Calu3 (cell line): ENCODE data around the gene DUSP10. TPM values are rescaled to one million over a fixed set of nuclear protein-coding genes. Genes with fewer than 3 reads are reported as not detected.

Experiments
- BruUV-seq: library from RNA; stranded (reverse); fragments of 400-500 nt; replicated peaks from 2 replicates; lab custom pipeline; 2021; lab: Mats Ljungman, UMichigan
- CTCF ChIA-PET: fragments of 300-600 bp; sonication (Branson Sonifier 250); formaldehyde crosslinking; loops from one replicate; lab custom pipeline; 2022; ENCODE audit warnings: antibody characterized with exemption; lab: Charles Lee
- DNase-seq: peaks from one replicate; pipeline ENCODE4 v3.0.0; 2022
- H3K27ac Mint-ChIP-seq: one replicate; pipeline ENCODE4 v1.8.0; 2022; ENCODE audit warnings: mixed read lengths; ENCODE audit not compliant: unreplicated experiment
- H3K27me3 Mint-ChIP-seq: one replicate; pipeline ENCODE4 v1.8.0; 2022; ENCODE audit warnings: mixed read lengths; ENCODE audit not compliant: unreplicated experiment
- H3K36me3 Mint-ChIP-seq: one replicate; pipeline ENCODE4 v1.8.0; 2022; ENCODE audit warnings: mild to moderate bottlenecking, moderate library complexity, mixed read lengths; ENCODE audit not compliant: insufficient read depth, unreplicated experiment
- H3K4me1 Mint-ChIP-seq: one replicate; pipeline ENCODE4 v1.8.0; 2022; ENCODE audit warnings: mild to moderate bottlenecking, low read depth, mixed read lengths; ENCODE audit not compliant: unreplicated experiment
- H3K4me3 Mint-ChIP-seq: one replicate; pipeline ENCODE4 v1.8.0; 2022; ENCODE audit warnings: mild to moderate bottlenecking, low read depth, moderate library complexity, mixed read lengths; ENCODE audit not compliant: unreplicated experiment
- H3K9me3 Mint-ChIP-seq: one replicate; pipeline ENCODE4 v1.8.0; 2022; ENCODE audit warnings: low read depth, mixed read lengths; ENCODE audit not compliant: unreplicated experiment
- intact Hi-C: fragments of 100-400 bp; cut with micrococcal nuclease; formaldehyde crosslinking; loops from one replicate; pipeline ENCODE4 v1.10.0; 2022; ENCODE audit not compliant: unreplicated experiment
- total RNA-seq: library from RNA; stranded (reverse); gene quantifications from 2 replicates; pipeline ENCODE4 v1.2.3, GENCODE V29; 2022
- TF ChIP-seq, protein P1 (sequence below): fragments of 200-600 bp; IDR thresholded peaks from one replicate; pipeline ENCODE4 v1.8.0; 2022; ENCODE audit warnings: antibody characterized with exemption; ENCODE audit not compliant: unreplicated experiment

DUSP10 gene
- total RNA-seq, 1 experiment from 2014 or later, result 55.1 TPM

DNA sequence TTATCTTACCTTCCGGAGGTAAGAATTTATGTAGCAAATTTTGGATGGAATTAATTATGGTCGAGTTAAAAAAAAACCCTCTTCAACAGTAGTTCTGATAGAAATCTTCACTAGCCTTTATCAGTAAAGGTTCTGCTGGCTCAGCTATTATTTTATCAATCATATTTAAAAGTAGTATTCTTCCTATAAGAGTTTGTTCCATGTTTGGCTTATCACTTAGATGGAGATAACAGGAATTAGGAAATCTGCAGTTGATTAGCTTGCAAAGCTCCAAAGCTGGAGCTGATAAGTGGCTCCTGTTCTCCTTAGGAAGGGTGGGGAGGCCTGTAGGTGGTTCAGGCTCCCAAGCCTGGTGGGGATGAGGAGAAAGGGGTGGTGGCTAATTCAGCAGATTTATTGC is 31.5 kb upstream of the DUSP10 start:
- no peaks in the 10 kb centered on the region for H3K4me1 Mint-ChIP-seq
- CTCF ChIA-PET, result interaction anchor here (0.9 to 1.1 kb wide), 2 partner anchors 113 to 216 kb away, joined by 3 to 6 read pairs; no protein-coding TSS in a partner anchor

GRCh38 chr1:221772117-221772516 is 30.2 kb upstream of the DUSP10 start:
- TF ChIP-seq, protein P1, sequence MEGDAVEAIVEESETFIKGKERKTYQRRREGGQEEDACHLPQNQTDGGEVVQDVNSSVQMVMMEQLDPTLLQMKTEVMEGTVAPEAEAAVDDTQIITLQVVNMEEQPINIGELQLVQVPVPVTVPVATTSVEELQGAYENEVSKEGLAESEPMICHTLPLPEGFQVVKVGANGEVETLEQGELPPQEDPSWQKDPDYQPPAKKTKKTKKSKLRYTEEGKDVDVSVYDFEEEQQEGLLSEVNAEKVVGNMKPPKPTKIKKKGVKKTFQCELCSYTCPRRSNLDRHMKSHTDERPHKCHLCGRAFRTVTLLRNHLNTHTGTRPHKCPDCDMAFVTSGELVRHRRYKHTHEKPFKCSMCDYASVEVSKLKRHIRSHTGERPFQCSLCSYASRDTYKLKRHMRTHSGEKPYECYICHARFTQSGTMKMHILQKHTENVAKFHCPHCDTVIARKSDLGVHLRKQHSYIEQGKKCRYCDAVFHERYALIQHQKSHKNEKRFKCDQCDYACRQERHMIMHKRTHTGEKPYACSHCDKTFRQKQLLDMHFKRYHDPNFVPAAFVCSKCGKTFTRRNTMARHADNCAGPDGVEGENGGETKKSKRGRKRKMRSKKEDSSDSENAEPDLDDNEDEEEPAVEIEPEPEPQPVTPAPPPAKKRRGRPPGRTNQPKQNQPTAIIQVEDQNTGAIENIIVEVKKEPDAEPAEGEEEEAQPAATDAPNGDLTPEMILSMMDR, result no peak
- H3K27ac Mint-ChIP-seq, result no peak overlapping the region
- intact Hi-C loops, result no loop called here
- DNase-seq, result no peak
- H3K4me1 Mint-ChIP-seq, result no peaks in the 10 kb centered on the region
- CTCF ChIA-PET, result no interaction called here
- H3K9me3 Mint-ChIP-seq, result no peaks in the 10 kb centered on the region
- H3K36me3 Mint-ChIP-seq, result no peaks in the 10 kb centered on the region
- no peaks in the 10 kb centered on the region for H3K27me3 Mint-ChIP-seq
- no TSS peak for BruUV-seq
- no peak overlapping the region for H3K4me3 Mint-ChIP-seq

More for the DNA sequence above, 31.5 kb upstream of the DUSP10 start:
- H3K36me3 Mint-ChIP-seq, result no peaks in the 10 kb centered on the region
- intact Hi-C loops, result no loop called here
- H3K27ac Mint-ChIP-seq, result no peak overlapping the region
- no peak overlapping the region for H3K4me3 Mint-ChIP-seq
- BruUV-seq, result no TSS peak
- no peak for DNase-seq
- TF ChIP-seq, protein P1, result no peak
- H3K9me3 Mint-ChIP-seq, result no peaks in the 10 kb centered on the region
- no peaks in the 10 kb centered on the region for H3K27me3 Mint-ChIP-seq

- intact Hi-C loops, result no loop called here
- no peaks in the 10 kb centered on the region for H3K27me3 Mint-ChIP-seq
- BruUV-seq, result no TSS peak
These were observed 26.7 kb upstream of the DUSP10 start for GRCh38 chr1:221768444-221769066.

DNA sequence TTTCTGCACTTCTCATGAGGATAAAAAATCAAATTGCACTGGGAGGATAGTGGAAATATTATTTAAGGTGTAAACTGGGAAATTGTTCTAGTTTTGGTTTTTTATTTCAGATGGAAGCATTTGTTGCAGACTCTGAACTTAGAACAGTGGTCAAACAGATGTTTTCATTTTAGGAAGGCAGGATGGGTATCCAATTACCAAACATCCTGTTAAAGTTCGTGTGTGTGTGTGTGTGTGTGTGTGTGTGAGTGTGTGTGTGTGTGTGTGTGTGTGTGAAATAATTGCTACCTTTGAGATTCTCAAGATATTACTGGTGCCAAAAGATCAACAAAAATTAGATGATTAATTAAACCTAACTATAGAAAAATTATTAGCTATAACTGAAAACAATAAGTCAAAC is 24.3 kb upstream of the DUSP10 start:
- Mint-ChIP-seq H3K27me3 (no peaks in the 10 kb centered on the region), H3K4me1 (peaks cover 2% of the 10 kb centered on the region), H3K27ac (no peak overlapping the region), H3K36me3 (no peaks in the 10 kb centered on the region), H3K9me3 (no peaks in the 10 kb centered on the region), H3K4me3 (no peak overlapping the region)
- intact Hi-C loops, result no loop called here
- no TSS peak for BruUV-seq
- DNase-seq, result no peak
- TF ChIP-seq, protein P1, result no peak
- CTCF ChIA-PET, result no interaction called here

More at GRCh38 chr1:221768444-221769066, 26.7 kb upstream of the DUSP10 start:
- Mint-ChIP-seq H3K36me3 (no peaks in the 10 kb centered on the region), H3K4me3 (no peak overlapping the region), H3K9me3 (no peaks in the 10 kb centered on the region), H3K27ac (no peak overlapping the region), H3K4me1 (no peaks in the 10 kb centered on the region)
- CTCF ChIA-PET, result no interaction called here
- TF ChIP-seq, protein P1, result no peak
- DNase-seq, result no peak
